RWPE1 (cell line): Measurements from ENCODE around the gene ANKH.
"Not testable (repeated sequence)": the region's sequence is repeated elsewhere in the genome, so short reads cannot be mapped to it uniquely, and the experiment has no call there.

Experiments
- CTCF ChIA-PET: fragments of 350-600 bp; sonication (Branson Sonifier 250); formaldehyde crosslinking; extraction: SDS; loops from one replicate; lab custom pipeline; 2021; lab: Yijun Ruan, JAX
- POLR2A ChIA-PET: fragments of 400-600 bp; formaldehyde crosslinking; extraction: SDS; loops from one replicate; lab custom pipeline; 2020; ENCODE audit warnings: antibody characterized with exemption; ENCODE audit not compliant: low non-redundant PET; lab: Yijun Ruan, JAX
- DNase-seq: peaks from one replicate; pipeline ENCODE4 v3.0.0; 2012; ENCODE audit warnings: low spot score
- H3K27ac ChIP-seq: fragments of 450-650 bp; 2 replicates; pipeline ENCODE4 v1.5.1; 2017
- TF ChIP-seq, protein P1 (sequence below): fragments of 450-650 bp; conservative IDR thresholded peaks from 2 replicates; pipeline ENCODE4 v1.5.1; 2017; ENCODE audit warnings: low read depth, mild to moderate bottlenecking

The ANKH gene

DNA sequence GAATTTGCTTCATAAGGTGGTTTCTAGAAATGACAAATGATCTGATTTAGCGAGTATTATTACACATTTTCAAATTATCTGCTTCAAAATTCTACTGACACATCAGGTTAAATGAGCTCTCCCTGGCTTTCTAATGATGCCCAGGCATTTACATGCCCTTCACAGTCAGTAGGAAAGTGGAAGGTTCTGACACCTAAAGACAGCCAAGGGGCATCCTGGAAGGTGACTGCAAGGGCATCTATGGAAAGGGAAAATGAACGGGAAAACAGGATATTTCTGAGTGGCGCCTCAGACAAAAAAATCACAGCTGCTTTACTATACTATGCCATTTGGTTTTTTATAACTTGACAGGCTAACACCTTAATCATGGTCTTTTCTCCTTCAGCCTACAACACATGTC, 31.0 kb downstream of the ANKH start:
- POLR2A ChIA-PET = no interaction called here
- TF ChIP-seq, protein P1, sequence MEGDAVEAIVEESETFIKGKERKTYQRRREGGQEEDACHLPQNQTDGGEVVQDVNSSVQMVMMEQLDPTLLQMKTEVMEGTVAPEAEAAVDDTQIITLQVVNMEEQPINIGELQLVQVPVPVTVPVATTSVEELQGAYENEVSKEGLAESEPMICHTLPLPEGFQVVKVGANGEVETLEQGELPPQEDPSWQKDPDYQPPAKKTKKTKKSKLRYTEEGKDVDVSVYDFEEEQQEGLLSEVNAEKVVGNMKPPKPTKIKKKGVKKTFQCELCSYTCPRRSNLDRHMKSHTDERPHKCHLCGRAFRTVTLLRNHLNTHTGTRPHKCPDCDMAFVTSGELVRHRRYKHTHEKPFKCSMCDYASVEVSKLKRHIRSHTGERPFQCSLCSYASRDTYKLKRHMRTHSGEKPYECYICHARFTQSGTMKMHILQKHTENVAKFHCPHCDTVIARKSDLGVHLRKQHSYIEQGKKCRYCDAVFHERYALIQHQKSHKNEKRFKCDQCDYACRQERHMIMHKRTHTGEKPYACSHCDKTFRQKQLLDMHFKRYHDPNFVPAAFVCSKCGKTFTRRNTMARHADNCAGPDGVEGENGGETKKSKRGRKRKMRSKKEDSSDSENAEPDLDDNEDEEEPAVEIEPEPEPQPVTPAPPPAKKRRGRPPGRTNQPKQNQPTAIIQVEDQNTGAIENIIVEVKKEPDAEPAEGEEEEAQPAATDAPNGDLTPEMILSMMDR = no peak
- no peak overlapping the region for H3K27ac ChIP-seq
- DNase-seq = no peak
- CTCF ChIA-PET = interaction anchor here (1.2 kb wide), 1 partner anchor 8 kb away, joined by 3 read pairs; no protein-coding TSS in a partner anchor

DNA sequence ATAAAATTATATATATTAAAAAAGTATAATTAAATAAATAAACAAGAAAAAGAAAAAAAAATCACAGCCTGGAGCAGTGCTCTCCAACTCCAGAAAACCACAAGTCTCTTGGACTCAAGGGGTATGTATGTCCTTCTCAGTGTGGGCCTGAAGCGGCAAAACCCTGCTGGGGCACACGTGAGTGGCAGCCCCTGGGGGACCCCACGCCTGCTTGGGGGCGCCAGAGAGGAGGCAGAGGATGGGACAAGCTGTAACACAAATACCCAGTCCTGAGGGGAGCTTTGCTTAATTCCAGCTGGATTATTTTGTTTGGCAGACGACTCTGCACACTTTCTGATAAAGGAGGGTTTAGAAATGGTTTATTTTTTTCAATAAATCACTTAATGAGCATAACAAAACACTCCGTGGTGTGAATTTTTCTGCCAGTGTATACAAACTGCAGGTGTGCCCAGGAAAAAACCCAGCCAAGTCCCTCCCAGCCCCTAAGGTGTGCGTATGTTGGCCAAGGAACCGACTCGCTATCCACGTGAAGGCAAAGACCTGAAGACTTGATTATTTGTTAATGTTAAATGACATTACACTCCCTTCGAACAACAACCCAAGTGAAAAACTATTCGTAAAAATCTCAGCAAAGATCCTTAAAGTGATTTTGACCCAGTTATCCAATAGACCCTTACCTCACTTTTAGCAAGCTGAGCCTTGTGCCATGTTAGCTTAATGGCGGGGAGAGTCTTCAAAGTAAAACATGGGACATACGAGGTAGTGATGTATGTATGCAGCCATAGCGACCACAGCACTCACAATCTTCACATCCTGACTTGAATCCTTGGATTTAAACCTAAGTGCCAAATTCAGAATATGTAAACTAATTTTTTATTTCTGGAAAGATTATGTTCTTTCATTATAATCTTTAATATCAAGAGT, 32.9 kb downstream of the ANKH start:
- H3K27ac ChIP-seq = no peak overlapping the region
- no peak for DNase-seq
- TF ChIP-seq, protein P1 = no peak
- POLR2A ChIA-PET = no interaction called here
- CTCF ChIA-PET = no interaction called here

DNA sequence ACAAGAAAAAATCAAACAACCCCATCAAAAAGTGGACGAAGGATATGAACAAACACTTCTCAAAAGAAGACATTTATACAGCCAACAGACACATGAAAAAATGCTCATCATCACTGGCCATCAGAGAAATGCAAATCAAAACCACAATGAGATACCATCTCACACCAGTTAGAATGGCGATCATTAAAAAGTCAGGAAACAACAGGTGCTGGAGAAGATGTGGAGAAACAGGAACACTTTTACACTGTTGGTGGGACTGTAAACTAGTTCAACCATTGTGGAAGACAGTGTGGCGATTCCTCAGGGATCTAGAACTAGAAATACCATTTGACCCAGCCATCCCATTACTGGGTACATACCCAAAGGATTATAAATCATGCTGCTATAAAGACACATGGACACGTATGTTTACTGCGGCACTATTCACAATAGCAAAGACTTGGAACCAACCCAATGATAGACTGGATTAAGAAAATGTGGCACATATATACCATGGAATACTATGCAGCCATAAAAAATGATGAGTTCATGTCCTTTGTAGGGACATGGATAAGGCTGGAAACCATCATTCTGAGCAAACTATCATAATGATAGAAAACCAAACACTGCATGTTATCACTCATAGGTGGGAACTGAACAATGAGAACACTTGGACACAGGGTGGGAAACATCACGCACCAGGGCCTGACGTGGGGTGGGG, 34.0 kb downstream of the ANKH start:
- CTCF ChIA-PET, H3K27ac ChIP-seq, POLR2A ChIA-PET, DNase-seq: not testable (repeated sequence)

DNA sequence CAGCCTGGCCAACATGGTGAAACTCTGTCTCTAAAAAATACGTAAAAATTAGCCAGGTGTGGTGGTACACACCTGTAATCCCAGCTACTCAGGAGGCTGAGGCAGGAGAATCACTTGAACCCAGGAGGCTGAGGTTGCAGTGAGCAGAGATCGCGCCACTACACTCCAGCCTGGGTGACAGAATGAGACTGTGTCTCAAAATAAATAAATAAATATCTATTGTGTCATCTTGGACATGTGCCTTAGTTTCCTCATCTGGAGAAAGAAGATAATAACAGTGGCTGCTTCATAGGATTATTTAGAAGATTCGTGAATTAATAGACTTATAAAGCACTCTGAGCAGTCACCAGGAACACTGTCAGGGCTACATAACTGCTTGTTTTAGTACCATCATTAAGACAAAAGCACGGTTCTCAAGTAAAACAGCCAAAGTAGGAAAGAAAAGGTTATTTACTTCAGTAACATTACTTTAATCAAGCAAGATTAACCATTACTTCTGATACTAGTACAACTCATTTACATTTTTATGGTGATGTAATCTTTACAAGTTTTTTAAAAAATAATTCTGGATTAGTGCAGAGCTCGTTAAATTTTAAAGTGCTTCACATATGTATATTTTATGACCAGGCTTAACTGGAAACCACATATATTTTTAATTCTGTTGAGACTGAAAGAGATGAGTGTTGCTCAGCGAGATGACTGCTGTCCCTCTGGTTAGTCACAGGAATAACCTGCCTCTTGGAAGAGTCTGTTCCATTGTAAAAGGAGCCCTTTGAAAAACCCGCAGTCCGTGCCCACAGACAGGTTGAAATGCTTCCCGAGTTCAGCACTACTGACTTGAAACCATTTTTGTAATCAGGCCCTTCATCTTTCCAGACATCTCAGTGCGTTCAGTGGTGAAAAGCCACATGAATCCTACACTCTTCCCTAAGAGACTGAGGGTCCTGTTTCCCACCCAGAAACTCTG, 36.7 kb downstream of the ANKH start:
- POLR2A ChIA-PET = no interaction called here
- DNase-seq = no peak
- TF ChIP-seq, protein P1 = no peak
- CTCF ChIA-PET = no interaction called here
- no peak overlapping the region for H3K27ac ChIP-seq

DNA sequence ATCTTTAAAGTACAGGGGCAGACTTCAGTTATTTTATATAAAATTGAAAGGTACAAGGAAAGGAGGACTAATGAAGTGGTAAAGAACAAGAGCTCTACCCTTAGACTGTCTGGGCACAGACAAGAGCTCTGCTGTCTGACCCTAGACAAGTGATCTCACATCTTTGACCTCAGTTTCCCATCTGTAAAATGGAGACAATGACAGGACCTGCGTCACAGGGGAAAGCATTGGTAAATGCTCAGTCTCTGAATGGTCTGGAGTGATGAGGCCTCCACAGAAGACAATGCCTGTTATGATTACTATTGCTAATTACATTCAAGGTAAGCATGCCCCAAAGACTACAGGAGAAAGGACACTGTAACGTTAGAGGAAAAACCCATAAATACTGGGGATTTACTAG, 37.5 kb downstream of the ANKH start:
- CTCF ChIA-PET = no interaction called here

DNA sequence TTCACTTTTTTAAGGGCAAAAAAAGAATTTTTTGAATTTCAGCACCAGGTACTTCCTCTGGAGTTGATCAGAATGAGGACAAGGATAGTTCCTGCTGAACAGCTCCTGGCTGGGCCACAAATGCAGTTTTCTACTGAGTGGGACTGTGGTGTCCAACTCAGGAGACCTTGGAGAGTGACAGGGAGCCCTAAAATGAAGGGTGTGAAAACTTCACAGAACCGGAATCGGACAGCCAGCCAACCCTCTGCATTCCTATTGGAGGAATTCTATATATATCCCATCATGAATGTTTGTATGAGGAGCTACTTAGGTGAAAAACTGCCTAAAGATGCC, 40.6 kb downstream of the ANKH start:
- H3K27ac ChIP-seq = no peak overlapping the region
- POLR2A ChIA-PET = no interaction called here
- CTCF ChIA-PET = no interaction called here
- TF ChIP-seq, protein P1 = no peak
- no peak for DNase-seq

More for the DNA sequence above, 37.5 kb downstream of the ANKH start:
- POLR2A ChIA-PET = no interaction called here
- TF ChIP-seq, protein P1 = no peak
- no peak overlapping the region for H3K27ac ChIP-seq
- DNase-seq = no peak
